NCI-H446 (cell line): ENCODE data around the gene VIM.
"Not testable (repeated sequence)": the region's sequence is repeated elsewhere in the genome, so short reads cannot be mapped to it uniquely, and the experiment has no call there.

Experiments used
- DNase-seq, 2 experiments: peaks; one replicate each; lab custom pipeline; 2025; lab: John Stamatoyannopoulos, UW

Gene VIM

GRCh38 chr10:17232276-17232960 is 4.4 kb downstream of the VIM start:
- no peak for DNase-seq

- DNase-seq, result no peak
These were observed 5.4 kb downstream of the VIM start for GRCh38 chr10:17233286-17233991.

GRCh38 chr10:17234431-17234945 is 6.4 kb downstream of the VIM start:
- DNase-seq, result no peak

GRCh38 chr10:17235136-17235535 is 7.1 kb downstream of the VIM start:
- DNase-seq, result no peak

GRCh38 chr10:17236468-17237148 is 8.6 kb downstream of the VIM start:
- DNase-seq, result no peak

GRCh38 chr10:17237149-17237527 is 9.1 kb downstream of the VIM start:
- DNase-seq, result no peak

- no peak for DNase-seq
These were observed 9.9 kb downstream of the VIM start for GRCh38 chr10:17237915-17238444.

- no peak for DNase-seq
These were observed 10.6 kb downstream of the VIM start for GRCh38 chr10:17238445-17239291.

- DNase-seq, result no peak
These were observed 11.5 kb downstream of the VIM start for GRCh38 chr10:17239345-17240085.

- DNase-seq, result no peak
These were observed 12.1 kb downstream of the VIM start for GRCh38 chr10:17240096-17240495.

GRCh38 chr10:17240616-17241015 is 12.6 kb downstream of the VIM start:
- no peak for DNase-seq

GRCh38 chr10:17241611-17242333 is 13.7 kb downstream of the VIM start:
- no peak for DNase-seq

- no peak for DNase-seq
These were observed 16.8 kb downstream of the VIM start for GRCh38 chr10:17244700-17245365.

- DNase-seq, result no peak
These were observed 19.2 kb downstream of the VIM start for GRCh38 chr10:17247210-17247609.

GRCh38 chr10:17248964-17249363 is 20.9 kb downstream of the VIM start:
- no peak for DNase-seq

GRCh38 chr10:17249820-17250219 is 21.8 kb downstream of the VIM start:
- DNase-seq, result no peak

- DNase-seq, result no peak
These were observed 22.7 kb downstream of the VIM start for GRCh38 chr10:17250736-17251135.

GRCh38 chr10:17254543-17255050 is 26.6 kb downstream of the VIM start:
- not testable (repeated sequence) for DNase-seq

- no peak for DNase-seq
These were observed 27.5 kb downstream of the VIM start for GRCh38 chr10:17255512-17255911.

- no peak for DNase-seq
These were observed 28.0 kb downstream of the VIM start for GRCh38 chr10:17256051-17256450.
